ENCODE results near the gene CHST12. TPM values are rescaled to one million over a fixed set of nuclear protein-coding genes. Genes with fewer than 3 reads are reported as not detected.

CHST12 gene
- total and polyA plus RNA-seq, 2 donors: 3.6 to 29.6 TPM

DNA sequence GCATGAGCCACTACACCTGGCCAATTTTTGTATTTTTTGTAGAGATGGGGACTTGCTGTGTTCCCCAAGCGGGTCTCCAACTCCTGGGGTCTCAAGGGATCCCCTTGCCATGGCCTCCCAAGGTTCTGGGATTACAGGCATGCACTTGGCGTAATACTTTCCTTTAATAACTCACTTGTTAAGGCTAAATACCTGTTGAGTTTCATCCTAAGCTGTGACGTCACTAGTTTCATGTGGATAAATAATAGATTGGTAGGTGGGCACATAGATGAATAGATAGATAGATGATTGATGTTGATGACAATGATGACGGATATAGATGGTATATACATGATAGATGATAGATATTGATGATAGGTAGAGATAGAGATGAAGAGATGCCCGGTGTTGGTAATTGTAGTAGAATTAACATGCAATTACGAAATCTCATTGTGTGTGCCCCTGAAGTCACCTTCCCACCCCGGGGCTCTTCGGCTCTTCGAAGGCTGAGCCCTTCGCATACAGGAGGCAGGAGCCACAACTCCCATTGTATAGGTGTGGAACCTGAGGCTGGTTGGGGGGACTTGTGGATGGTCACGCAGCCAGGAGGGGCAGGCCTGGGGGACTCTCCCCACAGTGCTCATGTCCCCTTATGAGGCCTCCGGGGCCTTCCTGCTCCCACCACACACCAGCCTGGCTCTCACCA lies 70.2 kb downstream of the CHST12 start:
- WGBS: 79% methylated on average over 12 of the region's 12 CpGs
- DNase-seq (ENCODE audit: extremely low spot score): no peak
- H3K4me1 ChIP-seq (ENCODE audit: insufficient read depth): no peaks in the 10 kb centered on the region

DNA sequence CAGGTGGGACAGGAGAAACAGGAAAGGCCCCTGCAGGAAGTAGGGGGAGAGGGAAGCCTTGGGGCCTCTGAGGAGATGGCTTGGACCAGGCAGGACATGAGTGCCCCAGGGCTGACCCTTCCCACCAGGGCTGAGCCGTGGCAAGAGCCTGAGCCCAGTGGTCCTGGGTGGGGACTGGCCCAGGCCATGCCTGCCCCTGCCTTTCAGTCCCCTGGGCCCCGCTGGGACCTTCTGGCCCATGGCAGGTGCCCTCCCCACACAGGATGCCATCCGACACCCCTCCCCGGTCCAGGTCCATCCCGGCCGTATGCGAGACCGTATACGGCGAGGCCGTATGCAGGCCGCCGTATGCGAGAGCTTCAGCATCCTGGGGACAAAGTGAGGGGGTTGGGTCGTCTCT lies 70.8 kb downstream of the CHST12 start:
- no peak overlapping the region for H3K27ac ChIP-seq (ENCODE audit: low read depth)
- H3K4me3 ChIP-seq (ENCODE audit: low read depth, low read length): no peak overlapping the region
- no peak for DNase-seq (ENCODE audit: extremely low spot score)
- WGBS: 76% methylated on average over 15 of the region's 15 CpGs
- no peaks in the 10 kb centered on the region for H3K36me3 ChIP-seq (ENCODE audit: insufficient read depth)
- H3K4me1 ChIP-seq (ENCODE audit: insufficient read depth): no peaks in the 10 kb centered on the region

More for the DNA sequence above, 70.2 kb downstream of the CHST12 start:
- no peak overlapping the region for H3K4me3 ChIP-seq (ENCODE audit: low read depth, low read length)
- no peak overlapping the region for H3K27ac ChIP-seq (ENCODE audit: low read depth)
- no peaks in the 10 kb centered on the region for H3K36me3 ChIP-seq (ENCODE audit: insufficient read depth)

GRCh38 chr7:2474813-2475677 lies 71.6 kb downstream of the CHST12 start:
- H3K27ac ChIP-seq (ENCODE audit: low read depth): no peak overlapping the region
- H3K4me3 ChIP-seq (ENCODE audit: low read depth, low read length): no peak overlapping the region
- no peaks in the 10 kb centered on the region for H3K36me3 ChIP-seq (ENCODE audit: insufficient read depth)
- DNase-seq (ENCODE audit: extremely low spot score): no peak
- 84% methylated on average over 28 of the region's 28 CpGs for WGBS
- no peaks in the 10 kb centered on the region for H3K4me1 ChIP-seq (ENCODE audit: insufficient read depth)

DNA sequence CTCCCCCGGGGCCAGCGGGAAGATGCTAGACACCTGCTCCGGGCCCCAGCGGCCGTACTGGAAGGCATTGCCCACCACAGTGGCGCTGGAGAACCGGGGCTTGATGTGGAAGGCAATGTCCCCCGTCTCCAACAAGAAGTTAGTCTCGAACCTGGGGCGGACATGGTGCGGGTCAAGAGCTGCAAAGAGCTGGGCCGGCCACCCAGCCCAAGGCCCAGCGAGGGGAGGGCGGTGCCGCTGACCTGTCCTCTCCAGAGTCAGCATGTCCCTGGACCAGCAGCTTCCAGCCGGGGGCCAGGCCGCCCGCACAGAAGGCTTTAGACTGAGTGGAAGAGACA lies 72.2 kb downstream of the CHST12 start:
- no peaks in the 10 kb centered on the region for H3K36me3 ChIP-seq (ENCODE audit: insufficient read depth)
- no peak overlapping the region for H3K4me3 ChIP-seq (ENCODE audit: low read depth, low read length)
- 92% methylated on average over 18 of the region's 18 CpGs for WGBS
- no peak for DNase-seq (ENCODE audit: extremely low spot score)
- no peaks in the 10 kb centered on the region for H3K4me1 ChIP-seq (ENCODE audit: insufficient read depth)
- no peak overlapping the region for H3K27ac ChIP-seq (ENCODE audit: low read depth)

DNA sequence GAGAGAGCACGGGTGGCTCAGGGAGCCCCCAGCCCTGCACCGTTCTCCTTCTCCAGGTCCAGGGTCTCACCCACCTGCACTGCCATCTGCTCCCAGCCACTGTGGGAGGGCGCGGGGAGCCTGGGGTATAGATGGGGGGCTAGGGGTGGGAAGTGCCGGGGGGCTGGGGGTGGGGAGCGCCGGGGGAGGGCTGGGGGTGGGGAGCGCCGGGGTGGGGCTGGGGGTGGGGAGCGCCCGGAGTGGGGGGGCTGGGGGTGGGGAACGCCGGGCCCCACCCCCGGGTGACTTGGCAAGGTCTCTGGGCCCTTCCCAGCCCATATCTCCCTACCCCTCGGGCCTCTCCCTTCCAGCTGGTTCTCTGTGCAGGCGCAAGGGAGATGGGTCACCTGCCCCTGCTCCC lies 72.9 kb downstream of the CHST12 start, which contains the start of gene GRIFIN:
Gene GRIFIN (minus strand): TSS at position 101 of the 400 bp plus-strand sequence. CDS start 15 bp downstream, at position 86.
- Histone ChIP-seq H3K4me1 (ENCODE audit: insufficient read depth) (no peaks in the 10 kb centered on the region), H3K36me3 (ENCODE audit: insufficient read depth) (no peaks in the 10 kb centered on the region), H3K4me3 (ENCODE audit: low read depth, low read length) (no peak within 1 kb of the TSS), H3K27ac (ENCODE audit: low read depth) (no peak within 1 kb of the TSS)
- WGBS: 77% methylated on average over 16 of the region's 16 CpGs
- DNase-seq (ENCODE audit: extremely low spot score): no peak

DNA sequence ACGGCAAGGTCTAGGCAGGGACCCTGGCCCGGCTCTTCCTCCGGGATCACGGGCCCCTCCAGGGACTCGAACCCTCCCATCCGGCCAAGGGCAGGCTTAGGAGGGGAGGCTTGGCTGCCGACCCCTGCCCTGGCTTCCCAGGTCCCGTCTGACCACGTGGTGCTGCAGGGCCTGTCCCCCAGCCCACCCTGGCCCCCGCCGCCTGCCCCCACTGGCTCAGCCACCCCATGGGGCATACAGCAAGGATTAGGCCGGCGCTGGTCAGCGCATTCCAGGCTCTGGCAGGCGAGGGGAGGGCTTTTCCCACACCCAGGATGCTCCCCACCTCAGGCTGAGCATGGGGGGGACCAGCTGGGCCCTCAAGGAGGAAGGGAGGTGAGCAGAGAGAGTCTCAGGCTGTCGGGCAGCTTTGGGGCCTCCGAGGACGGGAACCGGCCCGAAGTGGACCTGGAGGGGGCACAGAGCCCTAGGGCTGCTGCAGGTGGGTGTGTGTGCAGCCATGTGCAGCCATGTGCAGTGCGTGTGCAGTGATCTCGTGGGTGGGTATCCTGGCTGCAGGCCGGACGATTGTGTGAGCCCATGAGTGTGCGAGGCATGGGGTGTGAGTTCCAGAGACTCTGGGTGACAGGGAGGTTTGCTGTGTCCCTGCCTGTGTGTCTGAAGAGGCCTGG lies 73.5 kb downstream of the CHST12 start:
- H3K4me3 ChIP-seq (ENCODE audit: low read depth, low read length): no peak overlapping the region
- 74% methylated on average over 25 of the region's 25 CpGs for WGBS
- no peaks in the 10 kb centered on the region for H3K4me1 ChIP-seq (ENCODE audit: insufficient read depth)
- no peaks in the 10 kb centered on the region for H3K36me3 ChIP-seq (ENCODE audit: insufficient read depth)
- no peak for DNase-seq (ENCODE audit: extremely low spot score)
- H3K27ac ChIP-seq (ENCODE audit: low read depth): no peak overlapping the region

- H3K4me1 ChIP-seq (ENCODE audit: insufficient read depth): no peaks in the 10 kb centered on the region
- 47% methylated on average over 34 of the region's 34 CpGs for WGBS
- H3K4me3 ChIP-seq (ENCODE audit: low read depth, low read length): no peak overlapping the region
- H3K27ac ChIP-seq (ENCODE audit: low read depth): no peak overlapping the region
- H3K36me3 ChIP-seq (ENCODE audit: insufficient read depth): no peaks in the 10 kb centered on the region
- no peak for DNase-seq (ENCODE audit: extremely low spot score)
Observed at GRCh38 chr7:2477447-2478398, 74.3 kb downstream of the CHST12 start.

DNA sequence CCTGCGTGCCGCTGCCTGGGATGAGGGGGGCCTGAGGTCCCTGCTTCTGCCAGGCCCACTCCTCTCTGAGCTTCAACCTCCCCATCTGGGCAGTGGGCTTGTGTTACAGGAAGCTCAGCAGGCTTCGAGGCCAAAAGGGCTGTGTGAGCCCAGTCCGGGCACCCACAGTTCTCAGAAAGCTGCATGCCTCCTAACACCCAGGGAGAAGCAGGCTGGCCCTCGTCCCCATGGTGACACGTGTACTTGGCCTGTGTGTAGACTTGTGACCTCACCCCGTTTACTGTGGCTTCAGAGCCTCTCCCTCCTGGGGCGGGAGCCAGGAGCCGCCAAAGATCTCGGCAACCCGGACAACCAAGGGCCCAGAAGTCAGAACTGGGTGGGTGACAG lies 75.0 kb downstream of the CHST12 start:
- 40% methylated on average over 11 of the region's 11 CpGs for WGBS
- H3K4me3 ChIP-seq (ENCODE audit: low read depth, low read length): no peak overlapping the region
- no peak for DNase-seq (ENCODE audit: extremely low spot score)
- no peak overlapping the region for H3K27ac ChIP-seq (ENCODE audit: low read depth)
- no peaks in the 10 kb centered on the region for H3K4me1 ChIP-seq (ENCODE audit: insufficient read depth)
- no peaks in the 10 kb centered on the region for H3K36me3 ChIP-seq (ENCODE audit: insufficient read depth)

DNA sequence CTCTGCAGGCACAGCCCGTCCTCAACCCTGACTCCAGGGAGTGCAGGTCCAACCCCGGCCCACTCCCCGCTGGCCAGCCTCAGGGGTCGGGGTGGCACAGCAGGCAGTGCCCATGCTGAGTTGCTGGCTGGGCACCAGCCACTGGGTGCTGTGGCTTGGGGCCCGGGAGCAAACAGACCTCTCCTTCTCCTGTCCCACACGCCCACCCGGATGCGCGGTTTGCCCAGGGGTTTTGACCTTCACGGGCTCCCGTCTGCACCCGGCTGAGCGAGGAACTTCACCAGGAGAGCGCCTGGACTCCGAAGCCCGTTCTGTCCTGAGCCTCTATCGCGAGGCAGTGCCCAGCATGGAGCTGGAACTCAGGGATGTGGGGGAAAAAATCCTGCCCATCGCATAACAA lies 75.4 kb downstream of the CHST12 start:
- DNase-seq (ENCODE audit: extremely low spot score): no peak
- H3K27ac ChIP-seq (ENCODE audit: low read depth): no peak overlapping the region
- 70% methylated on average over 19 of the region's 19 CpGs for WGBS
- H3K4me1 ChIP-seq (ENCODE audit: insufficient read depth): no peaks in the 10 kb centered on the region
- no peaks in the 10 kb centered on the region for H3K36me3 ChIP-seq (ENCODE audit: insufficient read depth)
- H3K4me3 ChIP-seq (ENCODE audit: low read depth, low read length): no peak overlapping the region

GRCh38 chr7:2479276-2480069 lies 76.1 kb downstream of the CHST12 start:
- no peak overlapping the region for H3K27ac ChIP-seq (ENCODE audit: low read depth)
- DNase-seq (ENCODE audit: extremely low spot score): no peak
- H3K4me3 ChIP-seq (ENCODE audit: low read depth, low read length): no peak overlapping the region
- no peaks in the 10 kb centered on the region for H3K4me1 ChIP-seq (ENCODE audit: insufficient read depth)
- no peaks in the 10 kb centered on the region for H3K36me3 ChIP-seq (ENCODE audit: insufficient read depth)
- WGBS: 77% methylated on average over 16 of the region's 16 CpGs

- Histone ChIP-seq H3K27ac (ENCODE audit: low read depth) (no peak overlapping the region), H3K4me3 (ENCODE audit: low read depth, low read length) (no peak overlapping the region), H3K36me3 (ENCODE audit: insufficient read depth) (no peaks in the 10 kb centered on the region), H3K4me1 (ENCODE audit: insufficient read depth) (no peaks in the 10 kb centered on the region)
- DNase-seq (ENCODE audit: extremely low spot score): no peak
- 32% methylated on average over 21 of the region's 21 CpGs for WGBS
Observed at GRCh38 chr7:2480070-2480408, 76.6 kb downstream of the CHST12 start.

DNA sequence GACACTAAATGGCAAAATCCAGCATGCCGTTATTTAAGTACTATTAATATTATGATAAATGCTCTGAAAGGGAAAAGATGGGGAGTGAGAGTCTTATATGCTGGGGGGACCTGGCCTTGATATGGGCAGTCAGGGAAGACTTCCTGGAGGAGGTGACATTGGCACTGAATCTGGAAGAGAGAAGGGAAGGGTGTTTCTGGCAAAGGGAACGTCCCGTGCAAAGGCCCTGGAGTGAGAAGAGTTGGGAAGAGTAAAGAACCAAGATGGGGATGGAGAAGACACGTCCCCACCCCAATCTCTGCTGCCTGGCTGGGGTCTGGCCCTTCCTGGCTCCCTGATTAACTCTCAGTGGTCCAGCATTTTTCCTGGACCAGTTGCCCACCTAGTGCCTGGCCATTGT lies 77.8 kb downstream of the CHST12 start:
- Histone ChIP-seq H3K27ac (ENCODE audit: low read depth) (no peak overlapping the region), H3K36me3 (ENCODE audit: insufficient read depth) (no peaks in the 10 kb centered on the region), H3K4me1 (ENCODE audit: insufficient read depth) (no peaks in the 10 kb centered on the region), H3K4me3 (ENCODE audit: low read depth, low read length) (no peak overlapping the region)
- WGBS: 84% methylated on average over 4 of the region's 4 CpGs
- no peak for DNase-seq (ENCODE audit: extremely low spot score)
